Psoas muscle (tissue), 8 donors: ENCODE results near the gene TRIM3. TPM values are rescaled to one million over a fixed set of nuclear protein-coding genes. Genes with fewer than 3 reads are reported as not detected.

ENCODE experiments used
- ATAC-seq, 4 donors: fragments of 200-7000 bp; cut with Tn5 transposase; one replicate each; pipeline ENCODE4 v1.9.1; 2020; ENCODE audit warnings: moderate library complexity in 3 of 4, mild to moderate bottlenecking in 2 of 4
- DNase-seq, 2 donors: peaks; one replicate each; pipeline ENCODE4 v3.0.0-alpha.2; 2020
- H3K27ac ChIP-seq: fragments of 200-600 bp; one replicate; pipeline ENCODE4 v1.8.0; 2022
- H3K27me3 ChIP-seq, 3 donors: fragments of 200-600 bp in 1 of 3; one replicate each; pipeline versions ENCODE4 v1.6.1 to v1.8.0; 2013 to 2022; ENCODE audit warnings: low read length in 2 of 3, mild to moderate bottlenecking in 2 of 3, moderate library complexity in 1 of 3; ENCODE audit not compliant: insufficient read depth in 3 of 3
- H3K36me3 ChIP-seq, 2 donors: fragments of 200-600 bp in 1 of 2; one replicate each; pipeline versions ENCODE4 v1.6.1 to v1.8.0; 2013 to 2022; ENCODE audit warnings: low read depth in 1 of 2, mild to moderate bottlenecking in 1 of 2, moderate library complexity in 1 of 2; ENCODE audit not compliant: insufficient read depth in 1 of 2
- H3K4me1 ChIP-seq: fragments of 200-600 bp; one replicate; pipeline ENCODE4 v1.8.0; 2022
- H3K4me3 ChIP-seq: fragments of 200-600 bp; one replicate; pipeline ENCODE4 v1.8.0; 2022; ENCODE audit warnings: mild to moderate bottlenecking
- H3K9me3 ChIP-seq: fragments of 200-600 bp; one replicate; pipeline ENCODE4 v1.8.0; 2022
- CTCF ChIP-seq: fragments of 200-600 bp; IDR thresholded peaks from one replicate; pipeline ENCODE4 v1.8.0; 2022; ENCODE audit warnings: antibody characterized with exemption
- WGBS, 3 donors: extraction: QIAGEN DNeasy Blood & Tissue Kit; methylation state at CpG; one replicate each; pipeline versions ENCODE4 v1.1.6 to v1.1.7; 2013; 5-methylcytosine and 5-hydroxymethylcytosine counted together
- intact Hi-C, 2 donors: fragments of 100-400 bp; cut with DNase I; formaldehyde crosslinking; loops; one replicate each; pipeline versions ENCODE4 v1.11.0 to v1.14.2; 2022
- polyA plus RNA-seq, 3 donors: library from polyadenylated mRNA; stranded (reverse); fragments of 200-250 nt; gene quantifications; one replicate each; pipeline ENCODE4 v1.2.3, GENCODE V29; 2013
- total RNA-seq, 4 donors: library from RNA; stranded (reverse); fragmentation: NEBNext Ultra II Directional in 2 of 4; extraction: Animal tissue kit (Norgen Biotek cat#: 25700) in 2 of 4; gene quantifications; one replicate each; pipeline versions ENCODE4 v1.2.1 to v1.2.4, GENCODE V29; 2021 to 2023
- donor health status: healthy with polysubstance abuse.
- donor health status: DM: no; HTN: no; CAD: no; lungs with moderate emphysema.
- donor health status: Bipolar disorder and iron deficiency.
- donor health status: healthy.
- donor health status: DM: yes; HTN: yes; CAD: no.
- donor health status: DM: no; HTN: no; CAD: no.
- donor health status: DM: no; HTN: no; CAD: no.
- donor health status: DM: yes; HTN: yes; CAD: no.

The TRIM3 gene
- total and polyA plus RNA-seq, 7 donors = 9.6 to 15.3 (median 12.5) TPM

- Histone ChIP-seq H3K36me3 (peaks cover 0 to 4% of the 10 kb centered on the region in 2 donors), H3K27ac (no peak overlapping the region), H3K9me3 (no peaks in the 10 kb centered on the region), H3K27me3 (no peaks in the 10 kb centered on the region), H3K4me3 (no peak overlapping the region), H3K4me1 (peaks cover 9% of the 10 kb centered on the region)
- intact Hi-C loops = no loop called here
- DNase-seq = no peak
- no peak for ATAC-seq
- TF ChIP-seq CTCF = no peak
- 65 to 75% (median 73%) methylated on average over 6 of the region's 6 CpGs for WGBS, 3 donors
Observed at GRCh38 chr11:6415797-6416196, 57.9 kb downstream of the TRIM3 start.

GRCh38 chr11:6414874-6415328 lies 58.8 kb downstream of the TRIM3 start:
- intact Hi-C loops = no loop called here
- no peak for TF ChIP-seq CTCF
- 65 to 82% (median 80%) methylated on average over 3 of the region's 3 CpGs for WGBS, 3 donors
- peaks cover 0 to 13% of the 10 kb centered on the region in 2 donors for H3K36me3 ChIP-seq
- peaks cover 9% of the 10 kb centered on the region for H3K4me1 ChIP-seq
- H3K27me3 ChIP-seq = no peaks in the 10 kb centered on the region
- ATAC-seq (no peak), DNase-seq (no peak)
- no peak overlapping the region for H3K4me3 ChIP-seq
- no peak overlapping the region for H3K27ac ChIP-seq
- no peaks in the 10 kb centered on the region for H3K9me3 ChIP-seq

- H3K27me3 ChIP-seq = no peaks in the 10 kb centered on the region
- DNase-seq (no peak), ATAC-seq (no peak)
- intact Hi-C loops = no loop called here
- no peak overlapping the region for H3K27ac ChIP-seq
- H3K9me3 ChIP-seq = no peaks in the 10 kb centered on the region
- H3K4me1 ChIP-seq = peaks cover 9% of the 10 kb centered on the region
- H3K4me3 ChIP-seq = no peak overlapping the region
- peaks cover 0 to 23% of the 10 kb centered on the region in 2 donors for H3K36me3 ChIP-seq
- WGBS, 3 donors = 87 to 89% (median 87%) methylated on average over 12 of the region's 12 CpGs
- no peak for TF ChIP-seq CTCF
Observed at GRCh38 chr11:6413791-6414201, 59.9 kb downstream of the TRIM3 start.

- Histone ChIP-seq H3K9me3 (no peaks in the 10 kb centered on the region), H3K27ac (no peak overlapping the region), H3K27me3 (no peaks in the 10 kb centered on the region), H3K36me3 (peaks cover 0 to 23% of the 10 kb centered on the region in 2 donors), H3K4me1 (no peaks in the 10 kb centered on the region), H3K4me3 (no peak overlapping the region)
- no peak for ATAC-seq
- DNase-seq = no peak
- intact Hi-C loops = no loop called here
- TF ChIP-seq CTCF = no peak
- WGBS, 3 donors = 80 to 89% (median 84%) methylated on average over 10 of the region's 10 CpGs
Observed at GRCh38 chr11:6411594-6412031, 62.1 kb downstream of the TRIM3 start.
